PC-3 (cell line): ENCODE results near the gene FAM9C.

Experiments
- CTCF ChIP-seq: fragments of 300-600 bp; sonication (generic); conservative IDR thresholded peaks from 2 replicates; pipeline ENCODE4 v1.5.1; 2017; ENCODE audit warnings: antibody characterized with exemption, low read depth, mild to moderate bottlenecking, low read length
- EZH2 ChIP-seq: fragments of 300-600 bp; sonication (generic); IDR thresholded peaks from one replicate; pipeline ENCODE4 v1.6.1; 2017; ENCODE audit warnings: antibody characterized with exemption, mild to moderate bottlenecking, low read length; ENCODE audit not compliant: unreplicated experiment
- EZH2phosphoT487 ChIP-seq: fragments of 300-600 bp; sonication (generic); IDR thresholded peaks from 2 replicates; pipeline ENCODE4 v1.6.1; 2018; ENCODE audit warnings: mild to moderate bottlenecking, antibody characterized with exemption, low read length, borderline replicate concordance

GRCh38 chrX:13092455-13092941 lies 48.1 kb upstream of the FAM9C start:
- TF ChIP-seq EZH2phosphoT487 = no peak
- no peak for TF ChIP-seq CTCF
- TF ChIP-seq EZH2 = no peak
